ENCODE results near the gene FGF18. TPM values are rescaled to one million over a fixed set of nuclear protein-coding genes. Genes with fewer than 3 reads are reported as not detected.

FGF18 gene
- total and polyA plus RNA-seq, 11 donors = 3.4 to 63.0 (median 16.4) TPM

GRCh38 chr5:171475596-171475995, 56.1 kb downstream of the FGF18 start:
- ATAC-seq = no peak
- H3K9me3 ChIP-seq = peaks cover 0 to 5% (median 0%) of the 10 kb centered on the region in 12 donors
- H3K27ac ChIP-seq = no peak overlapping the region
- no peak for TF ChIP-seq POLR2A (IDR thresholded peaks at IDR 0.05)
- TF ChIP-seq CTCF (IDR thresholded peaks at IDR 0.05) = no peak
- intact Hi-C loops (cut with DNase I) = no loop called here
- no peaks in the 10 kb centered on the region for H3K36me3 ChIP-seq
- H3K4me3 ChIP-seq = no peak overlapping the region
- peaks cover 0 to 27% (median 5%) of the 10 kb centered on the region in 12 donors for H3K4me1 ChIP-seq
- no peaks in the 10 kb centered on the region for H3K27me3 ChIP-seq
- DNase-seq = no peak

- ATAC-seq (no peak), DNase-seq (no peak)
- Histone ChIP-seq H3K4me1 (peaks cover 0 to 27% (median 5%) of the 10 kb centered on the region in 12 donors), H3K9me3 (peaks cover 0 to 5% (median 0%) of the 10 kb centered on the region in 12 donors), H3K27ac (no peak overlapping the region), H3K27me3 (no peaks in the 10 kb centered on the region), H3K4me3 (no peak overlapping the region), H3K36me3 (no peaks in the 10 kb centered on the region)
- WGBS, 4 donors = 97 to 100% (median 99%) methylated on average over 1 of the region's 1 CpG
- no peak for TF ChIP-seq CTCF (IDR thresholded peaks at IDR 0.05)
- TF ChIP-seq POLR2A (IDR thresholded peaks at IDR 0.05) = no peak
- intact Hi-C loops (cut with DNase I) = no loop called here
Observed at GRCh38 chr5:171476701-171477100, 57.3 kb downstream of the FGF18 start.

- H3K4me3 ChIP-seq = no peak overlapping the region
- H3K27me3 ChIP-seq = no peaks in the 10 kb centered on the region
- TF ChIP-seq CTCF (IDR thresholded peaks at IDR 0.05) (no peak), POLR2A (IDR thresholded peaks at IDR 0.05) (no peak)
- peaks cover 0 to 5% (median 0%) of the 10 kb centered on the region in 12 donors for H3K9me3 ChIP-seq
- ATAC-seq = no peak
- H3K4me1 ChIP-seq = peaks cover 0 to 27% (median 5%) of the 10 kb centered on the region in 12 donors
- 58 to 65% (median 62%) methylated on average over 2 of the region's 2 CpGs for WGBS, 4 donors
- no peak overlapping the region for H3K27ac ChIP-seq
- no peak for DNase-seq
- intact Hi-C loops (cut with DNase I) = no loop called here
- no peaks in the 10 kb centered on the region for H3K36me3 ChIP-seq
Observed at GRCh38 chr5:171477101-171477500, 57.7 kb downstream of the FGF18 start.

- Histone ChIP-seq H3K27me3 (no peaks in the 10 kb centered on the region), H3K9me3 (peaks cover 0 to under 1% (median 0%) of the 10 kb centered on the region in 12 donors), H3K27ac (no peak overlapping the region), H3K4me1 (peaks cover 0 to 31% (median 6%) of the 10 kb centered on the region in 12 donors), H3K36me3 (no peaks in the 10 kb centered on the region), H3K4me3 (no peak overlapping the region)
- intact Hi-C loops (cut with DNase I) = no loop called here
- DNase-seq (no peak), ATAC-seq (no peak)
- WGBS, 4 donors = 91 to 96% (median 94%) methylated on average over 3 of the region's 3 CpGs
- TF ChIP-seq CTCF (IDR thresholded peaks at IDR 0.05) (no peak), POLR2A (IDR thresholded peaks at IDR 0.05) (no peak)
Observed at GRCh38 chr5:171477666-171478065, 58.2 kb downstream of the FGF18 start.

All from heart left ventricle (tissue), 16 donors.